Stimulated activated CD8-positive, alpha-beta memory T cell treated with anti-CD3 and anti-CD28 coated beads, Interleukin-12 subunit alpha, Interleukin-12 subunit beta, amount 100 ng/mL, for 24 hours (primary cell): ENCODE results near the gene GPSM3.
"Not testable (repeated sequence)": the region's sequence is repeated elsewhere in the genome, so short reads cannot be mapped to it uniquely, and the experiment has no call there.

Experiments
- DNase-seq: peaks from one replicate; pipeline ENCODE4 v3.0.0-alpha.2; 2020; ENCODE audit errors: extremely low read depth

The GPSM3 gene

DNA sequence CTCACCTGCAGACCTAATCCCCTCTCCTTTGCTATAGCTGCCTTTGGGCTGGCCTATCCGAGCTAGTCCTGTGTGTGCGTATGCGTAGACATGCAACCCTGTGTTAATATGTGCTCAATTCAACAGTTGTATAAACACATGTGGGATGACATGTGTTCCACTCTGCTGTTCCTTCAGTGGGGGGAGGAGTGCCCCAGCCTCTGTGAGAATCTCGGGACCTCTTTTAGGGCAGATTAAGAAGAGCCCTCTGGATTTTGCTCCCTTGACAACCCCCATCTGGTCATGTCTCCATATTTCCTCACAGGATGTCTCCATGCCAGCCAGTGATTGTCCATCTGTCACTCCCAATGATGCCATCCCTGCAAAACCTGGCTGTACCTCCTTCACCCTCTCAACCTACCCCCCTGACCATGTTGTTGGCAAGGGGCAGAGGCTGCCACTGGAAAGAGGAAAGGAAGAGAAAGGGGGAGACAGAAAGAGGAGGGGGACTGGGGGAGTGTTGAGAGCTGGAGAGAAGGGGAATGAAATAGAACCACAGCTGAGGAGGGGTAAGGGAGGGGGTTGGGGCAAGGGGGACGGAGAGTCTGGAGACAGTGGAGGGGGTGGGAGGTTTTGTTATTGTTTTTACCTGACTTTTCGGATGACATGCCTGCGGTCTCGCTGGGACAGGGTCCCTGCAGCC lies 41.1 kb downstream of the GPSM3 start:
- no peak for DNase-seq

DNA sequence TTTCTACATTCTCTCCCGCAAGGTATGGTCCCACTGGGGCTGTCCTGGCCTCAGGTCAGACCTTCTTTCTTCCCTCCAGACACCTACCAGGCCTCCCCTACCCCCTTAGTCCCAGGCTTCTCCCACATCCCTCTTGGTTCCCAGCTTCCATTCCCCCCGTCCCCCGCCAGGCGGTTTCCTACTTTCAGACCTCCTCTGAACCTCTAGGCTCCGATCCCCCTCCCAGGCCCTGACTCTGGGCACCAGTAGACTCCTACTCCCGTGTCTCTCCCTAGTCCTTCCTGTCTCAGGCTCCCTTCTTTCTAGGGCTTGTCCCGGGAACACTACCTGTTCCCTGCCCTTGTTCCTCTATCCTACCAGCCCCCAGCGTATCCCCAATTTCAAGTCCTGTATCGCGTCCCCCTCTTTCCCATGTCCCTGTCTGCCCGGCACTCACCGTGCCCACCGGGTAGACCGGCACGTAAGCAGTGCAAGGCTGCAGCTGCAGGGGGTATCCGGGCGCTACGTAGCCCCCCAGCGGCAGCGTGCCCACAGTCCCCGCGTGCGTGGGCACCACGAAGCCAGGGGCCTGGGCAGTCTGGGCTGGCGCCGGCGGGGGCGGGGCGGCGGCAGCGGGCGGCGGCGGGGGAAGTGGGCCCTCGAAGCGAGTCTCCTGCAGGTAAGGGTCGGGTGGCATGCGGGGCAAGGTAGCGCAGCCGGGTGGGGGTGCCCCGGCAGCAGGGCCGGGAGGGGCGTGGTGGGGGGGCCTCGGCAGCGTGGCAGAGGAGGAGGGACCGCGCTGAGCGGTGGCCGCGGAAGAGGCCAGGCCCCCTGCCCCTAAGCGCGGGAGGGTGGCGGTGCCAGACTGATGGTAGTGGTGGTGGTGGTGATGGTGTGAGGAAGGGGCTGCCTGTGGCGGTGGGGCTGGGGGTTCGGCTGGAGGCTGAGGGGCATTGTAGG lies 42.2 kb downstream of the GPSM3 start:
- DNase-seq: no peak

DNA sequence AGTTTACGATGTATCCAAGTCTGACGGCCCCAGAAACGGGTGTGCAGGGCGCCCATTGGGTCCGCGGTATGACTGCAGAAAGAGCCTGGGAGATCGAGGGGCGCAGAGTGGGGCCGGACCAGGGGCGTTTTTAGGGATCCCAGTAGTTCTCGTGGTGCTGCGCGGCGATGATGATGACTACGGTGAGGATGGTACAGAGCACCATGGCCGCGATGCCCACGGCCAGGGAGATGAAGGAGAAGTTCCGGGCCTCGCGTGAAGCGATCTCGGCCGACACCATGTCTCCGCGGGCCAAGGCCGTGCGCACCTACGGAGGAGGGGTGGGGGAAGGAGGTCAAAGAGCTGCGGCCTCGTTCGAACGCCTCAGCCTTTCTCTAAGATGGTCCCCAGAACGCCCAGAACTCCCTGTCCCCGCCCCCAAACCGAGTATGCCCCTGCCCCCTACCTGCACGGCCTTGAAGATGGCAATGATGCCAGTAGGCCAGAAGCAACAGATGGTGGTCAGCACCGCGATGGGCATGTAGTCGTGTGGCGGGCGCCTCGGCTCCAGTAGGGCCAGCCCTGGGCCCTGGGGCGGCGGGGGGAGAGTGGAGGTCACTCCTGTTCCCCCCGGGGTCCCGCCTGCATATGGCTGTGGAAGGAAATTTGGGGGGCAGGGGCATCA lies 43.2 kb downstream of the GPSM3 start:
- DNase-seq: no peak

DNA sequence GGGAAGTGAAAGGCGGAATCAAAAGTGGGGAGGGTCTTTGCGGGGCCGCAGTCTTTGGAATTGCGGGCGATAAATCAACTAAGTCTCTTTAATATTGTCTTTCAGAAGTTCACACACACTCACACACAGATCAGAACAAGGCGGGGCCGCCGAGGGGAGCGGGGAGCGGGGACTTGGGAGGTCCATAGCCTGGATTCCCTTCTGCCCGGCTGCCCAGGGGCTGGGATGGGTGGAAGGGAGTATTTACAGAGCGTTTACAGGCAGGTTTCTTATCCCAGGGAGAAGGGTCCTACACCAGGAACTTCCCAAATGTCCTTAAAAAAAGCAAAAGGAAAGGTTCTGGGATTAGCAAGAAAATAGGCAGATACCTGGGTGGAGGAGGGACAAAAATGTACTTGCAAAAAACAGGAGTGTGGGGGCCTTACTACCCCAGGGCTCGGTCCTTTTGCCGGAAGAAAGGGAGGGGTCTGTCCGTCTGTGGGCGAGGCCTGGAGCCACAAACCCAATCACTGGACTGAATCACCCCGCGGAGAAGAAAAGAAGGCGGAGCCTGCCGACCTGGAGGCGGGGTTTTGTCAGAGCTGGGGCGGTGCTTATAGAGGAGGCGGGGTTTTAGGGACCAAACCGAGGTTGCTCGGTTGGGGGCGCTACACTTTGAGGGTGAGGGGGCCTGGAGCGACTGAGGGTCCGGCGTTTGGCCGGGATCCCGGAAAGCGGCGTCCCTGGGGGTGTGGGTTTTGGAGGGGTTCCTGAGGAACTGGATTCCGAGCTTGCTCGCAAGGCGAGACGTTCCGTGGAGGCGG lies 44.0 kb downstream of the GPSM3 start:
- no peak for DNase-seq

DNA sequence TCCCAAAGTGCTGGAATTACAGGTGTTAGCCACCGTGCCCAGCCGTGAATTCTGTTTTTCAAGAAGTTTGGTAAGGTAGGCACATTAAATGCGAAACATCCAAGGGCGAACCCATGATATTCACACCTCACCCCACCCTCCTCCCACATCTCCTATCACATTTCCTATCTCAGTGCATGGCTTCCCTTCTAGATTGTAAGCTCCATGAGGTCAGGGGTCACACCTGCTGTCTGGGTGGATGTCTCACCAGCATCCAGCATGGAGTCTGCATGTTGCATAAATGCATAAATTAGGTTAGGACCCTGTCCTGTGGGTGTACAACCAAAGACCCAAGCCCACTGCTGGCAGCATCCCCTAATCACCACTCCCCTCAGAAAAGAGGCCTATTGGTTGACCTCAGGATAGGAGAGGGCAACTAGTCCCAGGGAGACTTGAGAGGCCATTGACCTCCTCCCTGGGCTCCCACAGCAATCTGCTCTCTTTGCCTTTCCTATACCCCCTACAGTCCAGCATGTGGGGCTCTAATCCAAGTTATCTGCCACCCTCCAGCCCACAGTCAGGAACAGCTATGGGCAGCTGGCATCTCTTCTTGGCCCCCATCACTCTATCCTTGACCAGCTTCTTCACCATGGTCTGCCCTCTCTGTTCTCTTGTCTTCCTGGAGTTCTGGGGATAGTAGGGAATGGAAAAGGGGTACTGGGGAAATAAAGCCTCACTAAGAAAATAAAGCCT lies 44.9 kb downstream of the GPSM3 start:
- DNase-seq: no peak

DNA sequence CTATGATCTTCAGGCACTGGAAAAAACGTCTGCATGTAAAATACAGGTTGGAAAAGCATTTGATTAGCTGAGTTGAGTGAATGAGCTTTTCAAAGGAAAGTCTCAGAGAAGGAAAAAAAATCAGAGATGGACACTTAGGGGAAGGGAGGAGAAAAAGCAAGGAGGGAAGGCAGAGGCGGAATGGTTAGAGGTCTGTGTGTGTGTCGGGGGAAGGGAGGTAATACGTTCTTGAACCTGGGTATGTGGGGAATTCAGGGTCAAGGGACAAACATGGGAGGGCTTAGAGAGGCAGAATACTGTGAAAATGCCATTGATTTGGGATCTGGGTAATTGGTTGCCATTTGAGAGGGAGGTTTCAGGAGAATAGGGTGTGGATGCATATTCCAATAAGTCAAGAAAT lies 45.8 kb downstream of the GPSM3 start:
- DNase-seq: no peak

DNA sequence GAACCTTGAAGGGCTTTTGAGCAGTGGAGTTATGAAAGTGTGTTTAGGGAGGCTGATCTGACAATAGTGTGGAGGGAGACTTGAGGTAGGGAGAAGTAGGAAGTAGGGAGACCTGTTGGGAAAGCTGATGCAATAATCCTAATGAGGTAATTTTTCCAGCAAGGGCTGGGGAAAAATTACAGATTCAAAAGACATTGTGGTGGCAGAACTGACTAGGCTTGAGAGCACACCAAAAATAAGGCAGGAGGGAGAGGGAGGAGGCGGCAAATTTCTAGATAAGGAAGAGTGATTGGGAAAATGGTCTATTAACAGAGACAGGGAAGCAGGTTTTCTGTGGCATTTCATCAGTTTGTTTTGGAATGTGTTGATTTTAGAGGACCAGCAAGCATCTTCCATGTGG lies 46.2 kb downstream of the GPSM3 start:
- no peak for DNase-seq

DNA sequence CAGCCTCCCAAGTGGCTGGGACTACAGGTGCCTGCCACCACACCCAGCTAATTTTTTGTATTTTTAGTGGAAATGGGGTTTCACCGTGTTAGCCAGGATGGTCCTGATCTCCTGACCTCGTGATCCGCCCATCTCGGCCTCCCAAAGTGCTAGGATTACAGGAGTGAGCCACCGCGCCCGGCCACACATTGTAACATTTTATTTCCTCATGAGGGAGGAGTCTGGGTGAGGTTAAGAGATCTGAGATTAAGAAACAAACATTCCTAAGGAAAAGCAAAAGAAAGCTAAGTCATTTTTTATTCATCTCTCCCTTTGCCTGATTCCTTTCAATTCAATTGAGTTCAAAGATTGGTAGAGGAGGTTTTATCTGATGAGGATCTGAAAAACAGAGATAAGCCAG lies 48.2 kb downstream of the GPSM3 start:
- not testable (repeated sequence) for DNase-seq
